GM04504 (cell line): ENCODE results near the gene HACL1.

Experiments
- DNase-seq: peaks from one replicate; pipeline ENCODE4 v3.0.0-alpha.2; 2012; ENCODE audit warnings: low read depth

HACL1 gene

DNA sequence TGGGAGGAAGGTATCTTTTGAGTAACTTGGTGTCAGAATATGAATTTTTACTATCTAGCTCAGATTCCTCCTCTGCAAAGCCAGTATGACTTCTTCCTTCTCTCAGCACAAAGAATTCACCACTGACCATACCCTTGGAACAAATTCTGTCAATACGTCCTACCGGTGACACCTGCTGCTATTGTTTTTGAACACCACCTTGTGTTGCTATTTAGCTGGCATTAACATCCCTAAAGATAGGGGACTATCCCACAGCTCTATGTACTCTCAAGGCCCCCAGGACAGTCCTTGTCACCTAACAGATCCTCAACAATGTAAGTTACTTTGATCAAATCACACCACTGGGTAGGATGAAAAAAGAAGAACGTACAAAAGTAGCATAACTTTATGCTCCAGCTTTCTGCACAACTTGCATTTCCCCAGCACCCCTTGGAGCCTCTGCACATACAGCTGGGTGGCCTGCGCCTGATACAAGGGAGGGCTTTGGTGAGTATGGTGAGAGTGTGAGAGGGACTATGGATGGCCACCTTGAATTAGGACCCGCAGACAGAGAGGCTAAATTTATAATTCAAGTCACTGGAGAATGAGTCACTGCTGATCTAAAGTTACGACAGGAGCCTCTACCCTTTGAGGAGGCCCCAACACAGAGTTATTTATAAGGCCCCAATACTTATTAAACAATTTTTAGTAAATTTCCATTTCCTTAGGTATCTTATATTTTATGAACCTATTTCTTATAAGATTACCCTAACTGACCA, 77.5 kb downstream of the HACL1 start:
- no peak for DNase-seq

DNA sequence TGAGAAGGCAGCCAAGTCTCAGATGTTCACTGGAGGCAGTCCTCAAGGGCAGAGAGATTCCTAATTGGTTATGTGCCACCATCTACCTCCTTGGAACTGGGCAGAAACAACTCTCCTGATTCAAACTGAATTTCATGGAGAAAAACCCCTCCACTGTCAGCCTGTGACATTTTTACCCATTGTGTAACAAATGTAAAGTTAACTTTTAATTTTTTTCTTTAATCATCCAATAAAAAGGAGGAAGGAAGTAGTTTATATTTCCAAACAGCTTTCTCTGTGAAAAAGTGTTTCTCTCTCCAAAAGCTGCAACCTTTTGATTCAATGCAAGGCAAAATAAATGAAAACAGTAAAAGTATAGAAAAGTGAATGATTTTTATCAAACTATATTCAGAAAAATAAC, 79.4 kb downstream of the HACL1 start:
- no peak for DNase-seq

DNA sequence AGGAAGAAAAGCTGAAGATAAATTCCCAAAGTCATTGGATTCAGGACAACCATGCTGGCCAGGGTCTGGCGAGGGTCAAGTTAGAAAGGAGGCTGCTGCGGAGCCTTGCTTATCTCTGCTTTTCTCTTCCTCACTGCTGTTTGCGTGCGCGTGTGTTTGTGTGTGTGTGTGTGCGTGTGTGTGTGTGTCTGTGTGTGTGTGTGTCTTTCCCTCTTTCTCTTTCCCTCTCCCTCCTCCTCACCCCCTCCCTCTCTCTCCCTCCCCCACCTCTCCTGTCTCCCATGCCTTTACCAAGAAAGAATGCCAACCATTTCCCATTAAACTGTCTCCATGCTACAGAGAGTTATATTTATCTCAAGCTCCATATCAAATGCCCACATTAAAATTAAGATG, 79.8 kb downstream of the HACL1 start, which contains the start of gene COLQ:
Gene COLQ (minus strand): TSS at position 134 of the 393 bp plus-strand sequence. CDS start 81 bp downstream, at position 53.
- no peak for DNase-seq

DNA sequence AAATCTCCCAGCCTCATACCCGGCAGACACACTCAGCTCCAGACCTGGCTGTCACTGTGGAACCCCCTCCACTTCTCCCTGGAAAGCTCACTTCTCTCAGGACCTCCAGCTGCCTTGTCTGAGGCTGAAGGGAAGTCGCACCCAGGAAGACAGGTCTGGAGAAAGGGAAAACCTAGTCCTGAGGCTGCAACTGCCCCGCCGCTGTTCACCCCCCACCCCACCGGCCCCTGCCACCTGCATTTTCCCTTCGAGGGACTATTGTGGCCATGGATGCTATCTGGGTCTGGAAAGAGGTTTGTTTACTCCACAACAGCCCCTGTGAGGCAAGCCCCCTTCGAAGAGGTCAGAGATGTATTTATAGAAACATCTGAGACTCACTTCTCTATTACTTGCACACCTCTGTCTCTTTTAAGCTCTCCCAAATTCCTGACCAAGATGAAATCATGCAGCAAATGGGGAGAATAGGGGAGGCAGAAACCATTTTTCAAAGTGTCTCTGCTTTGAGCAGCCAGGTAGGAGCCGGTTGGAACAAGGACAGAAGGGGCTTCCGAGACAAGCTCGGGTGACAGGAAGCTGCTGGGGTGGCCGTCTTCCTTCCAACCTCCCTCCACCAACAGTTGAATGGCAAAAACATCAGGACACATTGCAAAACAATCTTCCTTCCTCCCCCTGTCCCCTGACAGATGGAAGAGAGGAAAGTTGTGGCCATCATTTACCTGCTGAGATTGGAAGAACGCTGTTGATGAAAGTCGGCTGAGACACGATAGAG, 80.4 kb downstream of the HACL1 start:
- DNase-seq = no peak

DNA sequence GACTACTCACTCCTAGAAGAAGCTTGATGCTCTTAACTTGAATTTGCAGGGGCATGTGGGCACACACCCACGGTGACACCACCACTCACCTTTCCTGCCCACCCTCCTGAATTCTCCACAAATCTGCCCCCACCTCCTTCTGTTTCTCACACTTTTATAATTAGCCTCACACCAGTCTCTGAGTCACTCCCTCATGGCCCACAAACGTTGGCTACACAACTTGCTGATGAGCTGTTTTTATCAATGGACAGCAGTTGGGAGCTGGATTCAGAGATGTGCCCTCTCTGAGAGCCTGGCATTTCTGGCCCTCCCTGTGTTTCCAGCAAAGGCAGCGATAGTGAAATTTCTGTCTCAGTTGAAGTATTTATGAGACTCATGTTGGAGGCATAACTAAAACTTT, 81.2 kb downstream of the HACL1 start:
- no peak for DNase-seq

DNA sequence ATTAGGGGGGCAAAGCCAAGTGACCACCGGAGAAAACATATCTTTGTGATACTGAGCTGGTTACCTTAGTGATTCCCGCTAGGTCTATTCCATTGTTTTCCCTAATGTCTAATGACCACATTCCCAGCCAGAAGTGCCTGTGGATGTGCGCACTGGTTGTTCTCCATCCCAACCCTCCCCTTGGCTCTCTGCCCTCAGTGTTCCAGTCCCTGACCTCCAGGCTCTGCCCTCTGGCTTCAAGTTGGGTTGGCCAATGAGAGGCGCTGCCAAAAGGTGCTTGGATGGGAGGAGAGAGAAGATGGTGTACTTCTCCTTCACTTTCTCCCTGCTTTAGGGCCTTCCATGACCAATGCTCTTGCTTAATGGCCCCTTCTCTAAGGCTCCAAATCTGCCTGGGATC, 82.3 kb downstream of the HACL1 start:
- DNase-seq = no peak

DNA sequence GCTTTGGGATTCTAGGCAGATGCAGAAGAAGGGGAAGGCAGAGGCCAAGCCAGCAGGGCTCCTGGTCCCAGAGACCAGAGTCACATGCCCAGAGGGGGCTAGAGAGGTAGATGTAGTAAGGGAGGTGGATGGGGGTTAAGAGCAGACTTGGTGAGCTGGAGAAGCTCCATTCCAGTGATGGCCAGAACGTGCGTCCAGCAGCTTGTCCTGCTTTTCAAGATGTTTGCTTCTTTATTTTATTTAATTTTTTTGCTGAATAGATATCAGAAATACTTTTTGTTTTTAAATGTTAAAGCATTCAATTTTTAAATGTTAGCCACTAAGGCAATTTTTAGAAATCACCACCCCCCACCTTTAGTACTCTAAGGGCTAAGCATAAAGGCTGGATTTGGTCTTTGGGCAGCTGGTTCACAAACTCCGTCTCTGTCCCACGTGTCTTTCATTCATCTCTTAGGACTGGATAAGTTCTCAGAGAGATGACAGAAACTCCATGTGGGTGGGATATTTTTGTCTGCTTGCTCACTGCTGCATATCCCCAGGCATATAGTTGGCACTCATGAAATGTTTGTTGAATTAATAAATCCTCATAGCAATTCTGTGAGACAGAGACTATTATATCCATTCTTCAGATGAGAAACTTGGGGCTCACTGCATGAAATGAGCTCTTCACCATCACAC, 86.6 kb downstream of the HACL1 start:
- DNase-seq = no peak

DNA sequence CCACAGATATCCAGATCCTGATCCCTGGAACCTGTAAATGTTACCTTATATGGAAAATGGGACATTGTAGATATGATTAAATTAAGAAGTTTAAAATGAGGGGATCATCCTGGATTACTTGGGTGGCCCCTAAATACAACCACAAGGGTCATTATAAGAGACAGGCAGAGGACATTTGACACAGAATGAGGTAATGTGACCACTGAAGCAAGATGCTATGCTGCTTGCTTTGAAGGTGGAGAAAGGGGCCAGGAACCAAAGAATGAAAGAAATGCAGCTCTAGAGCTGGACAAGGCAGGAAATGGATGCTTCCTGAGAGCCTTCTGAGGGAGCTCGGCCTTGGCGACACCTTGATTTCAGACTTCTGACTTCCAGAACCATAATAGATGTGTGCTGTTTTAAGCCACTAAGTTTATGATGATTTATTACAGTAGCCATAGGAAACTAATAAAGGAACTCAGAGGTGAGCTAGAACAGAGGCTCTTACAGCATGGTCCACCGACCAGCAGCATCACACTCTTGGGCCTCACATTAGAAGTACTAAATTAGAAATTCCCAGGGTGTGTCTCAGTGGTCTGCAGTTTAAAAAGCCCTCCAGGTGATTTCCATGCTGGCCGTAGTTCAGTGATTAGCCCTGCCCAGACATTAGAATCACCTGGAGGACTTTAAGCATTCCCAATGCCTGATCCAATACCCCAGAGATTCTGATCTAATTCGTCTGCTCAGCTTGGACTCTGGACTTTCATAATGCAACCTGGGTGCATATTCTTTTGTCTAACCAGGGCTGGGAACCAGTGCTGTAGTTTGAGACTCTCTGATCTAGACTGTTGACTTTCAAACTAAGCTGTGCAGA, 87.3 kb downstream of the HACL1 start:
- no peak for DNase-seq

DNA sequence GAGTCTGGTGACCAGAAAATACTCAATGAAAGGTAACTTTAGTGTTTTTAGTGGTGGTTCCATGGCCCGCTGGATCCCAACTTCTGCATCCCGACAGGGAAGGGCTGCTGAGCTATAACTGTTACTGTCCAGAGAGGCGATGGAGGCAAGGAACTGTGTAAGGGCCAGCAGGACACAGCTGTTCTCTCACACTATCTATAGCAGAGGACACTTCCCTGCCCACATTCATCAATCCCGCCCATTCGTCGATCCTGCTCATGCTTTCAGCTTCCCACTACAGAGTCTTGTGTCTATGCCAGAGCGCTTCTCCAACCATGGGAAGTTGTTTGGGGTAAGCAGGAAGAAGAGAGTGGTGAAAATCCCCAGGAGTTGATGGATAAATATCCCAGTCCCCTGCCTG, 88.3 kb downstream of the HACL1 start:
- no peak for DNase-seq

DNA sequence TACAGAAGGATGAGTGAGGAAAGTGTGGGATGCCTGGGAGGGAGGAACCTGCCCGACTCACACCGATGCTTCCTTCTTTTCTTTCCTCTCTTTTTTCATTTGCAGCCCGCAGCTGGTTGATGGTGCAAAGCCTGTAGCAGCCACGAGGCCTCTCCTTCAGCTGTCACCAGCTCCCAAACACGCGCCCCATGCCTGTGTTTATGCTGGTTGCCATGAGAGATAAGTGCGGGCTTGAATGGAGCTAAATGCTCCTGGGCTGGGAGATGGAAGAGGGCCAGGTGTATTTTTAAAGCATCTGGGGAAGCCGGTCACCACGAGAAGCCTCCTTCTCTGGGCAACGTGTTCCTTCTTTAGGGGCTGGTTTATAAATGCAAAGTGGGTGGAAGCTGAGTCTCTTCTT, 89.2 kb downstream of the HACL1 start:
- DNase-seq = peak; percentile 20

DNA sequence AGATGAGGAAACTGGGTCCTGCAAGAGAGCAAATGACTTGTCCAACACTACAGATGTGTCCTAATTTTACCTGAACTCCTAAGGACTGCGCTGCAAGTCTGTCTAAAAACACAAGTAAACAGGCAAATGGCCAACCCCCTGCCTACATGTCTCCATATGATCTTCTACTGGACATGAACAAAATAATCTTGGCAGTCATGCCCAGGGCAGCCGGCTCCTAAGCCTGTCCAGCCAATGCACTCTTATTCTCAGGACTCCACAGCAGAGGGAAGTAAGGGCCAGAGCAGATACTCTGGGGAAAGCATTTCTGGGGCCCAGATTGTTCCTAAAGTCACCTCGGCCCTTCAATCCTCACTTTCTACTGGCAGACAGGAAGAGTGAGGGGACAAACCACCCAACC, 90.2 kb downstream of the HACL1 start:
- DNase-seq = no peak
